HG03025 (cell line): ENCODE data around the gene GRIP1.
A peak's percentile ranks its signal among the peaks of the same experiment; 100 is the strongest.

Experiments used
- ATAC-seq: cut with Tn5 transposase; IDR thresholded peaks from one replicate; pipeline ENCODE4 v1.9.1; 2021; ENCODE audit warnings: mild to moderate bottlenecking, moderate library complexity; ENCODE audit not compliant: unreplicated experiment, low FRiP score

Gene GRIP1

GRCh38 chr12:66693901-66694513 is 15.1 kb upstream of the GRIP1 start:
- peak; percentile 83 for ATAC-seq

GRCh38 chr12:66692986-66693385 is 14.1 kb upstream of the GRIP1 start:
- ATAC-seq = no peak

- no peak for ATAC-seq
Observed at GRCh38 chr12:66692170-66692569, 13.3 kb upstream of the GRIP1 start.

- peak; percentile 77 for ATAC-seq
Observed at GRCh38 chr12:66688846-66689439, 10.1 kb upstream of the GRIP1 start.

GRCh38 chr12:66684222-66684621 is 5.3 kb upstream of the GRIP1 start:
- no peak for ATAC-seq

GRCh38 chr12:66683822-66684221 is 4.9 kb upstream of the GRIP1 start:
- ATAC-seq = no peak

GRCh38 chr12:66683073-66683472 is 4.2 kb upstream of the GRIP1 start:
- ATAC-seq = no peak

GRCh38 chr12:66679461-66680084 is 697 bp upstream of the GRIP1 start:
- ATAC-seq = no peak

- ATAC-seq = no peak
Observed at GRCh38 chr12:66676241-66676640, 2.6 kb downstream of the GRIP1 start.

- ATAC-seq = no peak
Observed at GRCh38 chr12:66674495-66675122, 4.3 kb downstream of the GRIP1 start.

- no peak for ATAC-seq
Observed at GRCh38 chr12:66669541-66669940, 9.3 kb downstream of the GRIP1 start.

GRCh38 chr12:66668311-66668710 is 10.6 kb downstream of the GRIP1 start:
- no peak for ATAC-seq

- ATAC-seq = no peak
Observed at GRCh38 chr12:66667906-66668305, 11.0 kb downstream of the GRIP1 start.

- ATAC-seq = no peak
Observed at GRCh38 chr12:66666481-66666880, 12.4 kb downstream of the GRIP1 start.

- ATAC-seq = no peak
Observed at GRCh38 chr12:66665435-66665985, 13.4 kb downstream of the GRIP1 start.

GRCh38 chr12:66664076-66664475 is 14.8 kb downstream of the GRIP1 start:
- ATAC-seq = no peak

GRCh38 chr12:66663611-66664010 is 15.3 kb downstream of the GRIP1 start:
- ATAC-seq = no peak

GRCh38 chr12:66662729-66663128 is 16.1 kb downstream of the GRIP1 start:
- no peak for ATAC-seq

GRCh38 chr12:66662179-66662578 is 16.7 kb downstream of the GRIP1 start:
- no peak for ATAC-seq

- no peak for ATAC-seq
Observed at GRCh38 chr12:66661357-66661756, 17.5 kb downstream of the GRIP1 start.

- no peak for ATAC-seq
Observed at GRCh38 chr12:66653796-66654195, 25.1 kb downstream of the GRIP1 start.
